Natural killer cell (primary cell): ENCODE results near the gene DDIT3. TPM values are rescaled to one million over a fixed set of nuclear protein-coding genes. Genes with fewer than 3 reads are reported as not detected.

Source experiments
- ATAC-seq, 3 donors: fragments of 150-1000 bp in 2 of 3; fragments of 200-7000 bp in 1 of 3; cut with Tn5 transposase; 1 replicate in 1 of 3; 2 replicates in 2 of 3; pipeline ENCODE4 v1.10.0; 2021; ENCODE audit warnings: mild to moderate bottlenecking in 2 of 3, moderate library complexity in 2 of 3
- DNase-seq, 2 donors: peaks; one replicate each; pipeline versions ENCODE4 v3.0.0 to v3.0.0-alpha.2; 2013 to 2021; ENCODE audit warnings: mixed read lengths in 1 of 2
- H3K27ac ChIP-seq: one replicate; pipeline ENCODE4 v1.5.1; 2013; ENCODE audit warnings: mild to moderate bottlenecking, low read length
- H3K27me3 ChIP-seq: one replicate; pipeline ENCODE4 v1.6.1; 2013; ENCODE audit warnings: low read length; ENCODE audit not compliant: control insufficient read depth, insufficient read depth
- H3K36me3 ChIP-seq: one replicate; pipeline ENCODE4 v1.6.1; 2013; ENCODE audit warnings: low read length; ENCODE audit not compliant: control insufficient read depth, insufficient read depth
- H3K4me1 ChIP-seq: one replicate; pipeline ENCODE4 v1.6.1; 2013; ENCODE audit warnings: low read length; ENCODE audit not compliant: control insufficient read depth, insufficient read depth
- H3K4me3 ChIP-seq: one replicate; pipeline ENCODE4 v1.5.1; 2013; ENCODE audit warnings: low read length
- H3K9me3 ChIP-seq: one replicate; pipeline ENCODE4 v1.6.1; 2013; ENCODE audit warnings: low read length; ENCODE audit not compliant: control insufficient read depth, insufficient read depth
- H3K27ac Mint-ChIP-seq, 2 donors: one replicate each; pipeline ENCODE4 v1.8.0; 2022; ENCODE audit warnings: mild to moderate bottlenecking in 2 of 2, mixed read lengths in 2 of 2, moderate library complexity in 1 of 2
- H3K27me3 Mint-ChIP-seq, 2 donors: one replicate each; pipeline ENCODE4 v1.8.0; 2022; ENCODE audit warnings: low read depth in 2 of 2, mixed read lengths in 2 of 2
- H3K36me3 Mint-ChIP-seq: one replicate; pipeline ENCODE4 v1.8.0; 2022; ENCODE audit warnings: mixed read lengths
- H3K4me1 Mint-ChIP-seq, 2 donors: one replicate each; pipeline ENCODE4 v1.8.0; 2022; ENCODE audit warnings: mixed read lengths in 2 of 2
- H3K4me3 Mint-ChIP-seq: one replicate; pipeline ENCODE4 v1.8.0; 2022; ENCODE audit warnings: mild to moderate bottlenecking, moderate library complexity, mixed read lengths
- H3K9me3 Mint-ChIP-seq, 2 donors: one replicate each; pipeline ENCODE4 v1.8.0; 2022; ENCODE audit warnings: mixed read lengths in 2 of 2
- CTCF ChIP-seq: fragments of 200-600 bp; IDR thresholded peaks from one replicate; pipeline ENCODE4 v1.8.0; 2022; ENCODE audit warnings: antibody characterized with exemption
- WGBS: methylation state at CpG from one replicate; pipeline ENCODE4 v1.1.7; 2013; ENCODE audit warnings: missing lambda C conversion rate; ENCODE audit not compliant: insufficient coverage; 5-methylcytosine and 5-hydroxymethylcytosine counted together
- intact Hi-C: fragments of 100-400 bp; cut with micrococcal nuclease; formaldehyde crosslinking; loops from one replicate; pipeline ENCODE4 v1.14.2; 2022
- total RNA-seq, 4 donors: library from RNA; stranded (reverse); fragments of 120-200 nt in 1 of 4; gene quantifications; one replicate each; pipeline versions ENCODE4 v1.2.3 to v1.2.4, GENCODE V29; 2013 to 2022

The DDIT3 gene
- total RNA-seq, 3 donors from 2014 or later (not counting 1 experiment from before 2014, with no cell fraction given): 117 to 318 (median 182) TPM

- peaks cover 63% of the 10 kb centered on the region for H3K4me1 ChIP-seq
- DNase-seq (peak in 1 of 2 donors; percentile 40), ATAC-seq (no peak)
- H3K27ac ChIP-seq: peak overlapping the region; percentile 97
- Mint-ChIP-seq H3K27ac (peak overlapping the region; percentile 99), H3K27me3 (no peaks in the 10 kb centered on the region), H3K4me3 (peak overlapping the region; percentile 97), H3K9me3 (no peaks in the 10 kb centered on the region), H3K4me1 (peaks cover 33 to 90% of the 10 kb centered on the region in 2 donors), H3K36me3 (peaks cover 7% of the 10 kb centered on the region)
- intact Hi-C loops: loop anchor here (2.0 to 5.0 kb wide), 2 partner anchors 35 to 171 kb away; partner anchors contain the start of gene OS9
- peak overlapping the region; percentile 58 for H3K4me3 ChIP-seq
- H3K9me3 ChIP-seq: no peaks in the 10 kb centered on the region
- peaks cover 28% of the 10 kb centered on the region for H3K36me3 ChIP-seq
- WGBS: 69% methylated on average over 17 of the region's 17 CpGs
- H3K27me3 ChIP-seq: no peaks in the 10 kb centered on the region
- TF ChIP-seq CTCF: no peak
Measured at GRCh38 chr12:57521525-57522010, 1.3 kb upstream of the DDIT3 start.

GRCh38 chr12:57519796-57520052 lies 590 bp downstream of the DDIT3 start:
- Mint-ChIP-seq H3K4me1 (peaks cover 38 to 74% of the 10 kb centered on the region in 2 donors), H3K36me3 (peaks cover 7% of the 10 kb centered on the region), H3K9me3 (no peaks in the 10 kb centered on the region), H3K4me3 (peak overlapping the region; percentile 97), H3K27ac (peak overlapping the region; percentile 99), H3K27me3 (no peaks in the 10 kb centered on the region)
- DNase-seq (peak in 1 of 2 donors; percentile 46), ATAC-seq (no peak)
- intact Hi-C loops: loop anchor here (1.0 to 5.0 kb wide), 3 partner anchors 40 to 233 kb away; partner anchors contain the start of genes ARHGAP9, CDK4 and OS9
- TF ChIP-seq CTCF: no peak
- H3K4me3 ChIP-seq: peak overlapping the region; percentile 99
- peak overlapping the region; percentile 99 for H3K27ac ChIP-seq
- 0% methylated on average over 8 of the region's 8 CpGs for WGBS
- H3K36me3 ChIP-seq: peaks cover 39% of the 10 kb centered on the region
- H3K4me1 ChIP-seq: peaks cover 55% of the 10 kb centered on the region
- H3K9me3 ChIP-seq: no peaks in the 10 kb centered on the region
- H3K27me3 ChIP-seq: no peaks in the 10 kb centered on the region

- no peaks in the 10 kb centered on the region for H3K27me3 Mint-ChIP-seq
- ATAC-seq: no peak
- intact Hi-C loops: no loop called here
- peak overlapping the region; percentile 99 for H3K27ac ChIP-seq
- no peaks in the 10 kb centered on the region for H3K27me3 ChIP-seq
- 35% methylated on average over 7 of the region's 7 CpGs for WGBS
- peaks cover 7% of the 10 kb centered on the region for H3K36me3 Mint-ChIP-seq
- no peaks in the 10 kb centered on the region for H3K9me3 ChIP-seq
- peaks cover 40% of the 10 kb centered on the region for H3K36me3 ChIP-seq
- H3K9me3 Mint-ChIP-seq: no peaks in the 10 kb centered on the region
- TF ChIP-seq CTCF: no peak
- DNase-seq: peak in 1 of 2 donors; percentile 36
- peak overlapping the region; percentile 99 for H3K27ac Mint-ChIP-seq
- peaks cover 33 to 68% of the 10 kb centered on the region in 2 donors for H3K4me1 Mint-ChIP-seq
- peak overlapping the region; percentile 97 for H3K4me3 Mint-ChIP-seq
- H3K4me3 ChIP-seq: peak overlapping the region; percentile 99
- H3K4me1 ChIP-seq: peaks cover 51% of the 10 kb centered on the region
Measured at GRCh38 chr12:57518920-57519795, 1.2 kb downstream of the DDIT3 start.
